Ovary (tissue), 9 donors: ENCODE measurements around the gene VBP1. TPM values are rescaled to one million over a fixed set of nuclear protein-coding genes. Genes with fewer than 3 reads are reported as not detected.
"Not testable (repeated sequence)": the region's sequence is repeated elsewhere in the genome, so short reads cannot be mapped to it uniquely, and the experiment has no call there.

Source experiments
- DNase-seq, 5 donors: peaks; one replicate each; pipeline ENCODE4 v3.0.0-alpha.2; 2019 to 2020
- H3K27ac ChIP-seq, 2 donors: fragments of 200-600 bp; one replicate each; pipeline versions ENCODE4 v1.5.1 to v1.8.0; 2019 to 2022
- H3K27me3 ChIP-seq: fragments of 200-600 bp; one replicate; pipeline ENCODE4 v1.8.0; 2022
- H3K36me3 ChIP-seq: fragments of 200-600 bp; sonication (generic); one replicate; pipeline ENCODE4 v1.5.1; 2019
- H3K4me1 ChIP-seq: one replicate; pipeline ENCODE4 v1.8.1; 2013; ENCODE audit warnings: mild to moderate bottlenecking, moderate library complexity; ENCODE audit not compliant: insufficient read depth
- H3K4me3 ChIP-seq: fragments of 200-600 bp; sonication (generic); one replicate; pipeline ENCODE4 v1.5.1; 2017
- H3K9me3 ChIP-seq, 2 donors: fragments of 200-600 bp in 1 of 2; sonication (generic) in 1 of 2; one replicate each; pipeline versions ENCODE4 v1.5.1 to v1.8.1; 2013 to 2019; ENCODE audit warnings: mild to moderate bottlenecking in 1 of 2, moderate library complexity in 1 of 2
- CTCF ChIP-seq, 3 donors: fragments of 450-650 bp in 2 of 3; fragments of 200-600 bp in 1 of 3; IDR thresholded peaks; one replicate each; pipeline versions ENCODE4 v1.5.1 to v1.8.0; 2016 to 2022; ENCODE audit warnings: antibody characterized with exemption in 3 of 3, mild to moderate bottlenecking in 1 of 3
- EP300 ChIP-seq: sonication (generic); formaldehyde crosslinking; IDR thresholded peaks from one replicate; pipeline ENCODE4 v1.6.1; 2017; ENCODE audit warnings: antibody characterized with exemption
- POLR2A ChIP-seq: fragments of 450-650 bp; IDR thresholded peaks from one replicate; pipeline ENCODE4 v1.6.1; 2017; ENCODE audit warnings: antibody characterized with exemption, mild to moderate bottlenecking, moderate library complexity
- WGBS, 3 donors: extraction: QIAGEN DNeasy Blood & Tissue Kit in 1 of 3; methylation state at CpG; one replicate each; pipeline versions ENCODE4 v1.1.5 to v1.1.7; 2013 to 2017; 5-methylcytosine and 5-hydroxymethylcytosine counted together
- intact Hi-C, 4 donors: fragments of 100-400 bp; cut with DNase I; formaldehyde crosslinking; loops; one replicate each; pipeline versions ENCODE4 v1.11.0 to v1.15.1; 2022 to 2023
- polyA plus RNA-seq, 2 donors: library from polyadenylated mRNA; stranded (reverse); fragments of 200-250 nt in 1 of 2; fragments of 350-450 nt in 1 of 2; fragmentation: Illumina TruSeq in 1 of 2; extraction: RNeasy Lipid Tissue Mini Kit (QIAGEN cat#74804) in 1 of 2; gene quantifications; one replicate each; pipeline ENCODE4 v1.2.3, GENCODE V29; 2013 to 2014
- total RNA-seq, 7 donors: library from RNA; depleted of rRNA in 2 of 7; stranded (reverse); fragments of >200 nt in 2 of 7; fragmentation: NEBNext Ultra II Directional in 3 of 7; extraction: Animal tissue kit (Norgen Biotek cat#: 25700) in 3 of 7; gene quantifications; one replicate each; pipeline versions ENCODE4 v1.1.0 to v1.2.4, GENCODE V29; 2016 to 2023
- donor health status: DM: no; HTN: no; CAD: no; lungs with moderate emphysema.
- donor health status: DM: no; HTN: no; CAD: no.
- donor health status: Bipolar disorder and iron deficiency.
- donor health status: DM: yes; HTN: yes; CAD: no.
- donor health status: DM: no; HTN: no; CAD: no.
- donor health status: DM: yes; HTN: yes; CAD: no.

VBP1 gene
- total and polyA plus RNA-seq, 9 donors: 27.1 to 46.0 (median 34.3) TPM

DNA sequence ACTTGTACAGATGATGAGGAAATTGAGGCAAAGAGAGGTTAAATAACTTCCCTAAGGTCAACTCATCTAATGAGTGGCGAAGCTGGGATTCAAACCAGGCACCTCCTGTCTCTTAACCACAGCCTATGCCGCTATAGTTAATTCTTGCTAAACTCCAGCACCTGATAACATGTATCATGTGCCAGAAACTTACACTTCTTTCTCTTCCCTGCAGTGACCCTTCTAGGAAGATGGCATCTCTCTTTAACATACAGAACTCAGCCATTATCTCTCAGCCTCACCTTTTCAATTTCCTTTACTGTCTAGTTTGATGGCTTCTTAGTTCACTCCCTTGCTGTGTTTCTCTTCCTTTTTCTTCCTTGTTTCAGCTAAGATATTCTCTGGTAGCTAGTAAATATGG is 2.5 kb downstream of the VBP1 start:
- Histone ChIP-seq H3K4me1 (peaks cover 2% of the 10 kb centered on the region), H3K4me3 (no peak overlapping the region), H3K27ac (no peak overlapping the region), H3K27me3 (no peaks in the 10 kb centered on the region), H3K9me3 (no peaks in the 10 kb centered on the region), H3K36me3 (no peaks in the 10 kb centered on the region)
- 64 to 78% (median 68%) methylated on average over 2 of the region's 2 CpGs for WGBS, 3 donors
- intact Hi-C loops: loop anchor here in 1 of 4 donors (5.0 kb wide), 1 partner anchor 1446 kb away; no protein-coding TSS in a partner anchor
- no peak for TF ChIP-seq CTCF (IDR thresholded peaks at IDR 0.05)
- no peak for TF ChIP-seq EP300
- TF ChIP-seq POLR2A: no peak
- no peak for DNase-seq

- DNase-seq: no peak
- H3K4me1 ChIP-seq: peaks cover 2% of the 10 kb centered on the region
- TF ChIP-seq CTCF (IDR thresholded peaks at IDR 0.05): no peak
- TF ChIP-seq EP300: no peak
- no peak for TF ChIP-seq POLR2A
- intact Hi-C loops: no loop called here
- H3K36me3 ChIP-seq: no peaks in the 10 kb centered on the region
- H3K9me3 ChIP-seq: no peaks in the 10 kb centered on the region
- 92 to 95% (median 93%) methylated on average over 4 of the region's 4 CpGs for WGBS, 3 donors
- H3K27me3 ChIP-seq: no peaks in the 10 kb centered on the region
- no peak overlapping the region for H3K4me3 ChIP-seq
- no peak overlapping the region for H3K27ac ChIP-seq
These were observed 5.1 kb downstream of the VBP1 start for GRCh38 chrX:155221351-155221750.

DNA sequence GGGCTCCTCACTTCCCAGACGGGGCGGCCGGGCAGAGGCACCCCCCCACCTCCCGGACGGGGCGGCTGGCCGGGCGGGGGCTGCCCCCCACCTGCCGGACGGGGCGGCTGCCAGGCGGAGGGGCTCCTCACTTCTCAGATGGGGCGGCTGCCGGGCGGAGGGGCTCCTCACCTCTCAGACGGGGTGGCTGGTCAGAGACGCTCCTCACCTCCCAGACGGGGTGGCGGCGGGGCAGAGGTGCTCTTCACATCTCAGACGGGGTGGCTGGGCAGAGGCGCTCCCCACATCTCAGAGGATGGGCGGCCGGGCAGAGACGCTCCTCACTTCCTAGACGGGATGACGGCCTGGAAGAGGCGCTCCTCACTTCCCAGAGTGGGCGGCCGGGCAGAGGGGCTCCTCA is 7.5 kb downstream of the VBP1 start:
- H3K27me3 ChIP-seq, H3K36me3 ChIP-seq, H3K27ac ChIP-seq, DNase-seq, H3K9me3 ChIP-seq, H3K4me3 ChIP-seq, H3K4me1 ChIP-seq, intact Hi-C loops: not testable (repeated sequence)
- WGBS, 3 donors: 94 to 97% (median 95%) methylated on average over 27 to 30 of the region's 30 CpGs

DNA sequence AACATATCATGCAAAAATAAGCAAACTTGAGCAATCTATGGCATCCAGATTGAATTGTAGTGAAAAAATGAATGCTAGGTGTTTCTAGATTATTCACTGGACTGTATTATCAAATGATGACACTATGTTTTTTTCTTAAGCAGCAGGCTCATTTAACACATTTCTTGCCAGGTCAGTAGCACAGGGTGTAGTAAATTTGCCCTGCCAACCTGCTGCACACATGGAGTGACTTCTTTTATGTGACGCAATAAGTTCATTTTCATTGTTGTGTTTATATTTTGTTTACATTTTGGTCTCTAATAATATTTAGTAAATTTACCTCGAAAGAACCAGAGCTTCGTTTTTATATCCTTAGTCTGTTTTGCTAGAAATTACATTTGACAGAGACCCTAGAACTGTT is 9.5 kb downstream of the VBP1 start:
- Histone ChIP-seq H3K27me3 (peaks cover 3% of the 10 kb centered on the region), H3K9me3 (no peaks in the 10 kb centered on the region), H3K4me3 (no peak overlapping the region), H3K36me3 (no peaks in the 10 kb centered on the region), H3K27ac (no peak overlapping the region), H3K4me1 (no peaks in the 10 kb centered on the region)
- intact Hi-C loops: no loop called here
- TF ChIP-seq POLR2A (no peak), CTCF (IDR thresholded peaks at IDR 0.05) (no peak), EP300 (no peak)
- no peak for DNase-seq
- WGBS, 3 donors: 36 to 67% (median 54%) methylated on average over 3 of the region's 3 CpGs

GRCh38 chrX:155231163-155231562 is 14.9 kb downstream of the VBP1 start:
- peaks cover 3% of the 10 kb centered on the region for H3K27me3 ChIP-seq
- intact Hi-C loops: no loop called here
- TF ChIP-seq CTCF (IDR thresholded peaks at IDR 0.05): no peak
- no peak for TF ChIP-seq EP300
- TF ChIP-seq POLR2A: no peak

More at GRCh38 chrX:155231163-155231562, 14.9 kb downstream of the VBP1 start:
- Histone ChIP-seq H3K4me1 (no peaks in the 10 kb centered on the region), H3K36me3 (peaks cover under 1% of the 10 kb centered on the region), H3K4me3 (no peak overlapping the region), H3K9me3 (no peaks in the 10 kb centered on the region), H3K27ac (no peak overlapping the region)
- DNase-seq: no peak
